Esophagus squamous epithelium (tissue), 5 donors: ENCODE measurements around the gene NENF. TPM values are rescaled to one million over a fixed set of nuclear protein-coding genes. Genes with fewer than 3 reads are reported as not detected.

Experiments used
- DNase-seq: peaks from one replicate; lab custom pipeline; 2025; lab: John Stamatoyannopoulos, UW
- H3K27ac ChIP-seq, 4 donors: fragments of 200-600 bp; sonication (generic); one replicate each; pipeline ENCODE4 v1.5.1; 2016 to 2019; ENCODE audit warnings: mild to moderate bottlenecking in 1 of 4
- H3K27me3 ChIP-seq, 4 donors: fragments of 200-600 bp; sonication (generic); 1 replicate in 3 of 4; 2 replicates in 1 of 4; pipeline versions ENCODE4 v1.5.1 to v1.6.0; 2017 to 2021; ENCODE audit warnings: antibody characterized with exemption in 1 of 4
- H3K36me3 ChIP-seq, 3 donors: fragments of 200-600 bp; sonication (generic); one replicate each; pipeline ENCODE4 v1.5.1; 2016 to 2019
- H3K4me1 ChIP-seq, 3 donors: fragments of 200-600 bp; sonication (generic); one replicate each; pipeline ENCODE4 v1.5.1; 2017 to 2019
- H3K4me3 ChIP-seq, 4 donors: fragments of 200-600 bp; sonication (generic); 1 replicate in 3 of 4; 2 replicates in 1 of 4; pipeline ENCODE4 v1.5.1; 2016 to 2019; ENCODE audit warnings: mild to moderate bottlenecking in 2 of 4, moderate library complexity in 1 of 4
- H3K9me3 ChIP-seq, 3 donors: fragments of 200-600 bp; sonication (generic); one replicate each; pipeline ENCODE4 v1.5.1; 2016 to 2019
- CTCF ChIP-seq, 6 experiments: fragments of 450-650 bp in 4 of 6; fragments of 200-600 bp in 2 of 6; sonication (generic) in 2 of 6; IDR thresholded peaks; one replicate each; pipeline ENCODE4 v1.5.1; 2016 to 2019; ENCODE audit warnings: antibody characterized with exemption in 6 of 6, mild to moderate bottlenecking in 4 of 6, moderate library complexity in 4 of 6
- POLR2A ChIP-seq, 4 donors: fragments of 450-650 bp; IDR thresholded peaks; one replicate each; pipeline ENCODE4 v1.6.1; 2017; ENCODE audit warnings: antibody characterized with exemption in 4 of 4, mild to moderate bottlenecking in 4 of 4, moderate library complexity in 3 of 4
- WGBS, 2 donors: methylation state at CpG; one replicate each; pipeline ENCODE4 v1.1.5; 2018; 5-methylcytosine and 5-hydroxymethylcytosine counted together
- intact Hi-C: fragments of 100-400 bp; cut with DNase I; formaldehyde crosslinking; loops from one replicate; pipeline ENCODE4 v1.15.0; 2022
- total RNA-seq, 4 donors: library from RNA; depleted of rRNA; stranded (reverse); fragments of >200 nt; gene quantifications; one replicate each; pipeline ENCODE4 v1.1.0, GENCODE V29; 2016
- donor health status: DM: yes; HTN: yes; CAD: no.

Gene NENF
- total RNA-seq, 4 donors from 2014 or later, result 31.0 to 65.8 (median 42.0) TPM

- Histone ChIP-seq H3K27me3 (no peaks in the 10 kb centered on the region), H3K4me1 (peaks cover 0 to 20% (median 14%) of the 10 kb centered on the region in 3 donors), H3K36me3 (no peaks in the 10 kb centered on the region), H3K9me3 (no peaks in the 10 kb centered on the region), H3K4me3 (no peak overlapping the region), H3K27ac (no peak overlapping the region)
- DNase-seq, result no peak
- intact Hi-C loops, result loop anchor here (10.0 kb wide), 1 partner anchor 393 kb away; no protein-coding TSS in a partner anchor
- no peak for TF ChIP-seq POLR2A (IDR thresholded peaks at IDR 0.05)
- TF ChIP-seq CTCF (IDR thresholded peaks at IDR 0.05), result peak in 5 of 6 experiments; percentile 30 to 74 (median 48)
- WGBS, 2 donors, result 53 to 56% methylated on average over 8 of the region's 8 CpGs
These were observed 25.1 kb downstream of the NENF start for GRCh38 chr1:212457740-212458338.

- Histone ChIP-seq H3K27ac (no peak overlapping the region), H3K36me3 (no peaks in the 10 kb centered on the region), H3K4me3 (no peak overlapping the region), H3K9me3 (no peaks in the 10 kb centered on the region), H3K27me3 (no peaks in the 10 kb centered on the region), H3K4me1 (peaks cover 0 to 11% (median 7%) of the 10 kb centered on the region in 3 donors)
- TF ChIP-seq CTCF (IDR thresholded peaks at IDR 0.05) (no peak), POLR2A (IDR thresholded peaks at IDR 0.05) (no peak)
- 20 to 36% methylated on average over 1 of the region's 1 CpG for WGBS, 2 donors
- DNase-seq, result no peak
- intact Hi-C loops, result loop anchor here (10.0 kb wide), 1 partner anchor 394 kb away; no protein-coding TSS in a partner anchor
These were observed 26.1 kb downstream of the NENF start for GRCh38 chr1:212458817-212459216.

- intact Hi-C loops, result loop anchor here (10.0 kb wide), 1 partner anchor 395 kb away; no protein-coding TSS in a partner anchor
- no peak for TF ChIP-seq CTCF (IDR thresholded peaks at IDR 0.05)
- TF ChIP-seq POLR2A (IDR thresholded peaks at IDR 0.05), result no peak
- no peaks in the 10 kb centered on the region for H3K36me3 ChIP-seq
- no peak overlapping the region for H3K27ac ChIP-seq
- DNase-seq, result no peak
- WGBS, 2 donors, result 73 to 86% methylated on average over 5 of the region's 5 CpGs
- peaks cover 0 to 11% (median 7%) of the 10 kb centered on the region in 3 donors for H3K4me1 ChIP-seq
- no peaks in the 10 kb centered on the region for H3K9me3 ChIP-seq
- H3K27me3 ChIP-seq, result no peaks in the 10 kb centered on the region
- H3K4me3 ChIP-seq, result no peak overlapping the region
These were observed 26.9 kb downstream of the NENF start for GRCh38 chr1:212459656-212460055.

- no peak for DNase-seq
- intact Hi-C loops, result no loop called here
- Histone ChIP-seq H3K27ac (no peak overlapping the region), H3K27me3 (no peaks in the 10 kb centered on the region), H3K36me3 (no peaks in the 10 kb centered on the region), H3K9me3 (no peaks in the 10 kb centered on the region), H3K4me3 (no peak overlapping the region), H3K4me1 (peaks cover 0 to 11% (median 7%) of the 10 kb centered on the region in 3 donors)
- WGBS, 2 donors, result 83 to 91% methylated on average over 7 to 9 of the region's 9 CpGs
- TF ChIP-seq CTCF (IDR thresholded peaks at IDR 0.05) (no peak), POLR2A (IDR thresholded peaks at IDR 0.05) (no peak)
These were observed 27.7 kb downstream of the NENF start for GRCh38 chr1:212460376-212460775.

- WGBS, 2 donors, result 86 to 88% methylated on average over 8 to 9 of the region's 13 CpGs
- intact Hi-C loops, result no loop called here
- DNase-seq, result no peak
These were observed 29.4 kb downstream of the NENF start for GRCh38 chr1:212461916-212462660.

More at GRCh38 chr1:212461916-212462660, 29.4 kb downstream of the NENF start:
- no peak overlapping the region for H3K27ac ChIP-seq
- peaks cover 0 to 9% (median 0%) of the 10 kb centered on the region in 3 donors for H3K4me1 ChIP-seq
- TF ChIP-seq CTCF (IDR thresholded peaks at IDR 0.05), result no peak
- no peak for TF ChIP-seq POLR2A (IDR thresholded peaks at IDR 0.05)
- H3K4me3 ChIP-seq, result no peak overlapping the region
- no peaks in the 10 kb centered on the region for H3K27me3 ChIP-seq
- no peaks in the 10 kb centered on the region for H3K36me3 ChIP-seq
- no peaks in the 10 kb centered on the region for H3K9me3 ChIP-seq
